GM20431 (cell line): ENCODE data around the gene ADGRG6.

Source experiments
- in situ Hi-C: fragments of 300-500 bp; cut with MseI, MboI; formaldehyde crosslinking; loops from one replicate; pipeline ENCODE4 v1.15.0; 2020; ENCODE audit warnings: low sequenced_read_pairs; ENCODE audit not compliant: unreplicated experiment

Gene ADGRG6

DNA sequence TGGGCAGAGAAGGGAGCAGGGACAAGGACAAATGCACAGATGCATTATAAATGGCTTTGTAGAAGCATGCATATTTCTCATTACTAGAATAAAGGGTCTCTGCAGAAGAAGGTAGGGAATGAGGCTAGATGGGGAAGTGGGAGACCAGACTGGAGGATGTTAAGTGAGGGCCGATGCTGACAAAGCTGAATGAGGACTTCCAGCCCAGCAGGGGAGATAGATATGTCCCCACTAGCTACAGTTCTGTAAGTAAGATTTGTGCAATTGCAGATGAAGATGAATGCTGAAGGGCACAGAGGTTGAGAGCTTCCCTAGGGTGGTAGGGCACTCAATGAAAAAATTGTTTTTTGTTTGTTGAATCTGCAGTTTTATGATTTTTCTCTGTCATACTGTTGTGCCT is 16.9 kb downstream of the ADGRG6 start:
- in situ Hi-C loops = no loop called here

DNA sequence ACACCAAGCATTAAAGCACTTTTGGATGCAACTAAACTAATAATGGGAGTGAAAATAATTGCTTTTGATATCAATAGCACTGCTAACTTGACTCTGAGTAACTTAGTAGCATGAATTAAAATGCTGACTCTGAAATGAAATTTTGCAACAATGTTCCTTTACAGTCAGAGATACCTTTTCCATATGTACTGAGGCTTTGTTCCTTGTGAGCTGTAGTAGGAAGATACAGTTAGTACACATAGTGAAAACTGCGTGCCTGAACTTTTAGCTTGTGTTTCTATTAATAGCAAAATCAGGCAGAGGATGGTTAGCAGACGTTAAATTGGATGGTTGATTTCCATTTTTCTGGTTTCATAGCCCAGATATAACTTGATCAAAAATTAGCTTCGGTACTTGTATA is 18.6 kb downstream of the ADGRG6 start:
- in situ Hi-C loops = no loop called here

DNA sequence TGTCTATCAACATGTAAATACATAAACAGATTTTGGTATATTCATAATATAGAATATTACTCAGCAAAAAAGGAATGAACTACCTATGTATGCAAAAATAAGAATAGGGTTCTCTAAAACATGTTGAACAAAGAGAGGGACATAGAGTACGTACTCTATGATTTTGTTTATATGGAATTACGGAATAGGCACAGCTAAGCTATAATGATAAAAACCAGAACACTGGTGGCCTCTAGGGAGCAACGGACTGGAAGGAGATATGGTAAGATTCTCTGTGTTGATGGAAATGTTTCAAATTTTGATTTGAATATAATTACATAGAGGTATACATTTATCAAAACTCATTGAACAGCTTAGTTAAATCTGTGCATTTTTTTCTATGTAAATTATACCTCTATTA is 19.6 kb downstream of the ADGRG6 start:
- in situ Hi-C loops = no loop called here

DNA sequence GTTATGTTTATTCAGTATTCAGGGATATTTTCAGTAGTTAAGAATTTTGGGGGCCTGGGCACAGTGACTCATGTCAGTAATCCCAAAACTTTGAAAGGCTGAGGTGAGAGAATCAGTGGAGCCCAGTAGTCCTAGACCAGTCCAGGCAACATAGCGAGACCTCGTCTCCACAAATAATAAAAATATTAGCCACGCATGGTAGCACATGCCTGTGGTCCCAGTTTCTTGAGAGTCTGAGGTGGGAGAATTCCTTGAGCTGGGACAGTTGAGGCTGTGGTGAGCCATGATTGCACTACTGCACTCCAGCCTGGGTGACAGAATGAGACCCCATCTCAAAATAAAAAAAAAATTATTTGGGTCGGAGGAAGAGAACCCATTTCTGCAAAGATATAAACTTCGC is 20.3 kb downstream of the ADGRG6 start:
- in situ Hi-C loops = no loop called here

DNA sequence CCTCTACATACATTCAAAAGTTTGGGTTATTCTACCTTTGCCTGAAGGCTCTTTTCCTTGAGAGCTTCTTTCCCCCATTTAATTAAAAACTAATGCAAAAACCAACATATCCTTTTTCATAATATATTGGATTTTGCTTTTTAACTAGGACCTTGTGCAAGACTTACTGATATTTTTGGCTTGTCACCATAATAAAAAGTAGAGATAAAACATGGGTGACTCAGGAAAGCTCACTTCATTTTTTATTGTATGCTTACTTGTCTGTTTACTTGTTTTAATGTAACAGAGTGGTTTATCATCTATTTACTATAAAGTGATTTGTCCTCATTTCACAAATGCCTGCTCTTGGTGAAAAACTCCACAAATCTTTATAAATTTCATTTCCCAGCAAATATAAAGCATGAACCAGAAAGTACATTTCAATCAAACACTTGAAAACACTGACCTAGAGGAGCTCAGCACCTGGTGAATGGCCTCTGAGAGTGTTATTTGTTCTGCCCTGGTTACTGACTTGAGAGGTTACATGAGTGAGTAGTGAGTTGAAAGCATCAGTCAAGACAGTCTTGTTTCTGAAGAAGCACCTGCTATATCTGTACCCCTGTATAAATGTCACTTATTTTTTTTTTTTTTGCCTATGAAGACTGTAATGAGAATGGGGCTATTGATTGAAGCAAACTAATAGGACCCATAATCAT is 20.8 kb downstream of the ADGRG6 start:
- in situ Hi-C loops = no loop called here

DNA sequence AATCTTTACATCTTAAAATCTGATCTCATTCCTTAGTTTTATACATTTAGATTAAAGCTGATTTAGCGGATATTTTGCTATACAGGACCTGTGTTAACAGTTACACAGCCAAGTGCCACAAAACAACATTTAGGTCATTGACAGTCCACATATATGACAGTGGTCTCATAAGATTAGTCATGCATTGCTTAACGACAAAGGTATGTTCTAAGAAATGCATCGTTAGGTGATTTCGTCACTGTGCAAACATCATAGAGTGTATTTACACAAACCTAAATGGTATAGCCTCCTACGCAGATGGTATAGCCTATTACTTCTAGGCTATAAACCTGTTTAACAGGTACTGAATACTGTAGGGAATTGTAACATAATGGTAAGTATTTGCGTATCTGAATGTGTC is 21.6 kb downstream of the ADGRG6 start:
- in situ Hi-C loops = no loop called here

DNA sequence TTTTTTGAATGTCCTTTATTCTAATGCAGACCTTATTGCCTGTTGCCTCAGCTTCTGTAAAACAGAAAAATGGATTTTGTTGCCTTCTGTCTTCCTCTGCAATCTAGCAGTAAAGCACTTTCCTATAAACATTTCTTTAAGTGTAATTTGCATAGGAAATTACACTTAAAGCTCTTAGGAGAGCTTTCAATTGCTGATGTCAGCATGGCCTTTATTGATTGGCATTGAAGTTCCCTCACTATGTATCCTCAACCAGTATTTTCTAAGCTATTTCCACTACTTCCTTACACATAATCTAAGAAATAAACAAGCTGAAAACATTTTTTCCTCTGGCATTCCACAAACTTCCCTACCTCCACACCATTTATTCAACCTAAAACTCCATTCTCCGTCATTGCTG is 22.3 kb downstream of the ADGRG6 start:
- in situ Hi-C loops = no loop called here

DNA sequence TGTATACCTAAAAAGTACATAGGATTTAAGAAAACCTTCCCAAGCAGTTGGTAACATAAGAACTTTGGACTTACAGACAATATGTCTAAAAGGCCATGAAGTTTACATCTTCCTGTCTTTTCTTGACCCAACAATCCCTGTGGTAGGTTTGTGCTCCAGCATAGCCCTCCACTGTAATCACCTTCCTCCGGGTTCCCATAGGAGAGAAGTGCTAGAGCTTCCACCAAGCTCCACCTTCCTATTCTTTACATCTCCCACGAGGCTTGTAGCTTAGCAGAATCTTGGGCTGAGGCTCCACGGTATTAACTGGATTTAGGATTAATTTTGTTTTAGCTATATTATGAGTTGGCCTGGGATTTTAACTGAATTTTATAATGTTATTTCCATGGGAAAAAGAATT is 23.3 kb downstream of the ADGRG6 start:
- in situ Hi-C loops = no loop called here

DNA sequence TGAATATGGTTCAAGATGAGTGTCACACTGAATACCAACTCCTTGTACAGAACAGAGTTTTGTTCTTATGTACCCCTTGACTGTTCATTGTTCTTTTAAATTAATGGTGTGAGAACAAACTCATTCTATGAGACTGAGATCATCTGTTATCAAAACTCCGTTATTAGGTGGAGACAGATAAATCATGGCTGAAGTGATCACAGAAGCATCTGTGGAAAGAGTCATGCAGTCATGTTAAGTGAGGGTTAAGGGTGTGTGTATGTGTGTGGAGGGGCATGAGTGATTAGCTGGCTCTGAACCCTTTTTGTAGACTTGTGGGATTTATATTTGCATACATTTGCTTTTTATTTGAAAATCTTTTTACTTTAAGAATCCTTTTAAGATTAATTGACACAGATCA is 24.7 kb downstream of the ADGRG6 start:
- in situ Hi-C loops = no loop called here

DNA sequence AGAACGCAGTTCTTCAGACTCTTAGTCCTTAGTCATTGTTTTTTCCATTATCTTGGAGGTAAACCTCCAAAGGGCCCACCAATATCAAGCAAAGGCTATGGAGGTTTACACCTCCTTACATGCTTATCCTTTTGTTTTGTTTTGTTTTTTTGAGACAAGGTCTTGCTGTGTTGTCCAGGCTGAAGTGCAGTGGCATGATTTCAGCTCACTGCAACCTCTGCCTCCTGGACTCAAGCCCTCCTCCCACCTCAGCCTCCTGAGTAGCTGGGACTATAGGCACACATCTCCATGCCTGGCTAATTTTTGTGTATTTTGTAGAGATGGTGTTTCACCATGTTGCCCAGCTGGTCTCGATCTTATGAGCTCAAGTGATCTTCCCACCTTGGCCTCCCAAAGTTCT is 26.3 kb downstream of the ADGRG6 start:
- in situ Hi-C loops = no loop called here

DNA sequence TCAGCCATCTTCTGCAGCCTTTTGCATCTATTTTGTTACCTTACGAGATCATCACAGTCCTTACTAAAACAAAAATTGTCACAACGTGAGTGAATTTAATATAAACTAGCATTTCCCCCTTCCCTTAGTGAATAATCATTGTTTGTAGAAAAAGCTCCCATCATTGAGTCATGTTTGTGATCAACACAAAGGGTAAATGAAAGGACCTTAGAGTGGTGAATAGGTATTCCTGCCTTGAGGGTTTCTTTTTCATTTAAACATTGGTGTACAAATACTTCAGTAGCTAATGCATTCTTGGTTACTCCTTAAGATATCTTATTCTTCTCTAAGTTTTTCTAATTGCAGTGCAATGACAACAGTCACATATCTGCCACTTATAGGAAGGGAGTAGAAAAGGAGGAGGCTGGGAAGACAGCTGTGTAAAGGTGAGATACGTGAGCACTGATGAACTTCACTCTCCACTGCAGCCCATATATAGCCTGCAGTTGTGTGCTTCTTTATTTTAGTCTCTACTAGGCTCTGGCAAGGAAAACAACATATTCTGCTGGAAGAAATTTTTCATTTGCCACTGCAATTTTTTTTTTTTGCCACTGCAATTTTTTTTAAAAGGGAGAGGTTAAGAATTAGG is 27.8 kb downstream of the ADGRG6 start:
- in situ Hi-C loops = no loop called here

DNA sequence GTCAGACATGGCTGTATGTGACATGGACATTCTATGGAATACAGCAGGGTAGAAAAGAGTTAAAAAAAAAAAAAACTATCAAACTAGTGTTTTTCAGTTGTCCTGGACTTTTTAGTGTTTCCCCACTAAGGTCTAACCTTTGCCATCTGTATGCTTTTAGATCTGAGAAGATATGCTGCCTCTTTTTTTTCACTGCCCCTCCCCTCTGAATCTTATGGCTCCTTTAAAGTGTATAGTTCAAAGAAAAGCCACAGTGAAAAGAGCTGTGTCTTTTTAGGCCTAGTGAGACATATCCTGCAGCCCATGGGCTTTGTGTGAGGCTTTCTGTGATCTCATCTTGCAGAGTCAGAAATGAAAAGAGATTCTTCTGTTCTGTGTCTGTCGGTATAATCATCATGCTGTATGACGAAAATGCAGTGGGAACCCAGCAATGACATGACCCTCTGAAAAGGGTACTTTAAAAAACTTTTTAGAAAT is 29.3 kb downstream of the ADGRG6 start:
- in situ Hi-C loops = no loop called here

DNA sequence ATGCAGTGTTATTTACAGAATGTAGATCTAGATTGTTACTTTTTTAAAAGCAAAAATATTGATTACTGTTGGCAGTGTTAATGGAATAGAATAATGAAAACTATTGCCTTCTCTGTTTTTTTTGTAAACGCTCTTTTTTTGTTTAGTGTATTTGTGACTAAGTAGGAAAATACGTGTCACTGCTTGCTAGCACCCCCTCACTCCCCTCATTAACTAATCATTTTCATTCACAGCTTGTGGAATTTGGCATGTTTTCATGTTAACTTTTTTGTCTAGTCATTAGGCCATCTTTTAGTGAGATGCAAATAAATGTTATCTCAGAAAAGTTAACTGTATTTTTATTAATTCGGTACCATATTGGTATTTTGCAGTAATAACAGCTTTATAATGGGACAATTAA is 29.8 kb downstream of the ADGRG6 start:
- in situ Hi-C loops = no loop called here

DNA sequence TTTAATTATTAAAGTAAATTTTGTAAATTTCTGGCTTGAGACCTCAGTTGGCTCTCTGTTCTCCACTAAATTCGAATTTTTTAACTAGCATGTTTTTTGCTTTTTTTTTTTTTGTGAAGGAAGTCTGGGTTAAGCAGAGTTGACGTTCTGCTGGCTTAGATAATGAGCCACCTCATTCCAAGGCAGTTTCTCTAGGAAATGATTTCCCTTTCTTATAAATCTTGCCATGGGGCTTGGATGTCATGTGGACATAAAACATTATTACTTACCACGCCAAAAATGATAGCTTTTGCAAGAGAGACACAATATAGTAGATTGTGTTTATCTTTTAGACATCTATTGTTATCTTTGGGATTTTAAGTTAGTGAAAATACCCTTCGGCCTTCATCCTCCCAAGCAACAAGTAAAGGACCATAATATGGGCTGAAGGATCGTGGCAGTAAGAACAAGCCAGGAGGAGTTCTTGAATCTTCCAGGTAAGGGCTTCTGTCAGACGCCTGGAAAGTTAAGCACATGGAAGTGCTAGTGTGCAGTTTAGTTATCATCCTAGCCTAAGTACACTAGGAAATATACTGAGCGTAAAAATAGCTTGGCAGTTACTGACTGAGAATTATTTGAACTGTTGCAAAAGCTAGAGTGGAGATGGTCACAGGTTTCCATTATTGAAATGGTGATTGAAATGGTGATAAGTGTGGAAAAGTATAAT is 30.7 kb downstream of the ADGRG6 start:
- in situ Hi-C loops = no loop called here

DNA sequence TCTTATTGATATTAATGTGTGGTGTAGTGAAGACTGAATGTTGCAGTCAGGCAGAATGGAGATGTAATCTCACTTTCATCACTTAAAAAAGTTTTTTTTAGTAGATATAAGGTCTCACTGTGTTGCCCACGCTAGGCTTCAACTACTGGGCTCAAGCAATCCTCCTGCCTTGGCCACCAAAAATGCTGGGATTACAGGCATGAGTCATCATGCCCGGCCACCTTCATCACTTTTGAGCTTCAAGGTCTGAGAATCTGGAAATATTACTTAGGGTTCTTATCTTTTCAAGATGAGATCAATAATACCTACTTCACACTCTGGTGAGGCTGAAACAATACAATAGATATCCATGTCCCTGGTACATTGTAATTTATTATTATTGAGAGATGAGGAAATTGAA is 31.6 kb downstream of the ADGRG6 start:
- in situ Hi-C loops = no loop called here

DNA sequence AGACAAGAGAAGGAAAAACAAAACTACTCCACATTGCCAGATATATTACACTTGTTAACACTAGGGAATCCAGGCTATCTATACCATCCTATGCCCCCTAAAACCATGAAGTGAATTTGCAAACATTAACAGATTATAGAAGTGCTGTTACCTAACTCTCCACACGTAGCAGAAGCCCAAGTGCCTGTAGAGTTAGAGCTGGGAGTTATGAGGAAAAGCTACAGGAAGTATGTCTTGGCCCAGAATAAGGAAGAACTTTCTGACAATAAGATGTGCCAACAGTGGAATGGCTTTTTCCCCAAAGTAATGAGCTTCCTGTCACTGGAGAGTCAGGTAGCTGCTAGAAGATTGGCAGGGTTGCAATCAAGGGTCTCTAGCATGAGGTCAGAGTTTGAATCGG is 32.5 kb downstream of the ADGRG6 start:
- in situ Hi-C loops = no loop called here

DNA sequence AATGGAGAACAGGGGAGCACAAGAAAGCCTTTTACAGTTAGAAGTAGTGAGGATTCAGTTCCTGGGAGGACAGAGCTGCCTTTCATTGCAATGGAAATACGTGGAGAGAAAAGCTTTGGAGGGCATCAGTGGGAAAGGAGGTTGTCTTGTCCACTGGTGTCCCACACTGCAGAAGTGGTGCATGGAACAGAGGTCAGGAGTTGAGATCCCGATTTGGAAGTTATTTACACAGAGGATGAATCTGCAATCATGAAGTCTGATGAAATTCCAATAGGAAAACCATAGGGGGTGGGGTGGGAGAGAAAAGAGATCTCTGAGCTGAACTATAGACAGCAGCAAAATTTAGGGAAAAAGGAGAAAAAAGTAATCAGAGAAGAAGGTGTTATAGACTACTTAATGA is 33.6 kb downstream of the ADGRG6 start:
- in situ Hi-C loops = no loop called here

DNA sequence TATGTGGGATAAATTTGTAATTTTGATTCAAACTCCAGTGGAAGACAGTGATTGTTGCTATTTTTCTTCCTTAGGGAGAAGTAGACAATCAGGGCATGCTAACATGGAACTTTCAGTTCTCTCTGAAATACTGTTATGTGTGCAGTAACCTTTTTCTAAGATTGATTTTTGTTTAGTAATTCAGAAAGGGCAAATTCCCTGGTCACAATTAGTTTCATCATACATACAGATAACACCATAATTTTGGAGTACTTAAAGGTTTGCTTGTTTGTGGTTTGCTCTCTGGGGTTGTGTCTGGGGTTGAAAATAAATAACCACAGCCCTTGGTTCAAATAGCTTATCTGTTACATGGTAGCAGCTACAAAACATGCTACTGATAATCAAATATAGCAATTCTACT is 34.4 kb downstream of the ADGRG6 start:
- in situ Hi-C loops = no loop called here

DNA sequence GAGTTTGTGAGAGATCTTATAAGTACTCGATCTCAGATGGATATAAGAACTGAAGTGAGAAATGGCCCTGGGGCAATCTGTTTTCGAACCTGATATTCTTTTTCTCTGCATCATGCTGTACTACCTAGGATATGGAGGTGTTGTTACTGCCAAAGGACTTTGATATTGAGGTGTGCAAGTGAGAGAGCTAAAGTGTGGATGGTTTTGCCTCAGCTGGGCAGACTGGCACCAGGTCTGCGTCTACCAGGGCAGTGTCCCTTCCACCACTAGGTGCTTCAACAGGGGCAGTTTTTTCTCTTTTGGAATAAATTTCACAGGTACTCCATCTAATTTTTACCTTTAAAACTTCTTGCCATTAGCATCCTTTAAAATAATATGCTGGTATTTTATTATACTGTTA is 35.0 kb downstream of the ADGRG6 start:
- in situ Hi-C loops = no loop called here

DNA sequence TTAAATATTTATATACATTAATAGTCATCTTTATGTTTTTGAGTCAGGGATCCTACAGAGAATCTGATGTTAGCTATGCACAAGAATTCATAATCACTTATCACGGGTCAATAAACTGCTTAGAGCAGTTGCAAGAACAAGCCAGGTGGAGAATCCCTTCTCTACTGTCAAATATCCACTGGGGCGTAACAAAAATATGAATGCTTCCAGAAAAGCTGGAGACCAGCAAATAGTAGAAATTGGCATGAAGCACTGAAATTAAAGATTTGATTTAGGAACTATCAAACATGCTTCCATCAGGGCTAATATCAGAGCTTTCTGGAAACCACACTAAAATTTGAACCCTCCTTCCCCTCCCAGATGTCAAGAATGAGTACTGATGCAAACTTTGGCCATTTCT is 37.3 kb downstream of the ADGRG6 start:
- in situ Hi-C loops = no loop called here

DNA sequence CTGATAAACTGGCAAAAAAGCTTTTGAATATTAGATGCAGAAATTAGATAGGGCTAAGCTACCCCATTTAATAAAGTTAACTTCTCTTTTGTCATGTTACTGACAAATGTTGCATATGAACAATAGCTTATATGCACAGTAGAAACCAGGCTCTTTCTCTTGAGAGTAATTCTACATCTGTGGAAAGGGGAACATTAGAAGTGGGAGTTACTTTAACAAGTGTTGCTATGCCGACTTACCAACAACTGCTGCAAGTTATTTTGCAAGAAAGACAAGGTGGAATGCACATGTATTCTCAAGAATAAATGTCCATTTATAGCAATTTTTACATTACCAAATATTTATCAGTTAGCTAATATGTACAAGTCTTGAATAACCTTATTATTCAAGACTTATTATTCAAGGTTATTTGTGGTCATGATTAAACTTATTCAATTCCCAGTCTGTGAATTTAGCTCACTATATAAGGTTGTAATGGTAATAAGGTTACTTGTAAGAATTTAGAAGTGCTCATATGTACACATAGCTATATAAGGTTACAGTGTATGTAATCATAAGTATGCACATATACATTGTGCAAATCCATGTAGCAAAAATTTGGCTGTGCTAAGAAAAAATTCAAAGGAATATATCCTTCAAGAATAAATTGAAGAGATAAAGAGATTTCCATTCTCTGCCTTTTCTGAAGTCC is 38.3 kb downstream of the ADGRG6 start:
- in situ Hi-C loops = no loop called here
